IPS-20b (cell line): Measurements from ENCODE around the gene CLTB.
"Not testable (repeated sequence)": the region's sequence is repeated elsewhere in the genome, so short reads cannot be mapped to it uniquely, and the experiment has no call there.

Experiments used
- H3K27ac ChIP-seq: one replicate; pipeline ENCODE4 v1.5.1; 2013; ENCODE audit warnings: low read length
- H3K27me3 ChIP-seq: 2 replicates; pipeline ENCODE4 v1.6.1; 2013; ENCODE audit warnings: mild to moderate bottlenecking, low read length, inconsistent platforms; ENCODE audit not compliant: insufficient read depth
- H3K36me3 ChIP-seq: 2 replicates; pipeline ENCODE4 v1.6.1; 2013; ENCODE audit warnings: low read depth, mild to moderate bottlenecking, inconsistent platforms, low read length, moderate library complexity; ENCODE audit not compliant: insufficient read depth
- H3K4me1 ChIP-seq: 2 replicates; pipeline ENCODE4 v1.6.1; 2013; ENCODE audit warnings: mild to moderate bottlenecking, control low read depth, inconsistent platforms, low read length, moderate library complexity; ENCODE audit not compliant: insufficient read depth
- H3K4me3 ChIP-seq: 2 replicates; pipeline ENCODE4 v1.5.1; 2013; ENCODE audit warnings: mild to moderate bottlenecking, low read length, inconsistent platforms
- H3K9ac ChIP-seq: 2 replicates; pipeline ENCODE4 v1.6.1; 2013; ENCODE audit warnings: low read depth, mild to moderate bottlenecking, inconsistent platforms, low read length, moderate library complexity
- H3K9me3 ChIP-seq: 2 replicates; pipeline ENCODE4 v1.6.1; 2013; ENCODE audit warnings: mild to moderate bottlenecking, low read depth, low read length, inconsistent platforms; ENCODE audit not compliant: insufficient read depth

The CLTB gene

DNA sequence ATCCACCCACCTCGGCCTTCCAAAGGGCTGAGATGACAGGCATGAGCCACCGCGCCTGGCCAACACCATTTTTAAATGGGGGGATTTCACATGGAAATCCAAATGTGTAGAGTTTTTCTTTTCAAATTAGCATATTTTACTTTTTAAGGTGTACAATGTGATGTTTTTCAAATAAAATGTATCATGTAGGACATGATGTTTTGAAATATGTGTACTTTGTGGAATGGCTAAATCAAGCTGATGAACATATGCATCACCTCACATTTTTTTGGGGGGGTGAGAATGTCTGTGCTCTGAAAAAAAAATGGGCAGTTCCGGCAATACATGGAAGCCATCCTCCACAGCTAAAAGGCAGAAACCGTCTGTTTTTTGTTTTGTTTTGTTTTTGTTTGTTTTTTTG is 28.4 kb upstream of the CLTB start:
- H3K27ac ChIP-seq: no peak overlapping the region
- no peak overlapping the region for H3K4me3 ChIP-seq
- no peaks in the 10 kb centered on the region for H3K36me3 ChIP-seq
- no peaks in the 10 kb centered on the region for H3K9me3 ChIP-seq
- H3K4me1 ChIP-seq: peaks cover 7% of the 10 kb centered on the region
- no peak overlapping the region for H3K9ac ChIP-seq
- H3K27me3 ChIP-seq: no peaks in the 10 kb centered on the region

DNA sequence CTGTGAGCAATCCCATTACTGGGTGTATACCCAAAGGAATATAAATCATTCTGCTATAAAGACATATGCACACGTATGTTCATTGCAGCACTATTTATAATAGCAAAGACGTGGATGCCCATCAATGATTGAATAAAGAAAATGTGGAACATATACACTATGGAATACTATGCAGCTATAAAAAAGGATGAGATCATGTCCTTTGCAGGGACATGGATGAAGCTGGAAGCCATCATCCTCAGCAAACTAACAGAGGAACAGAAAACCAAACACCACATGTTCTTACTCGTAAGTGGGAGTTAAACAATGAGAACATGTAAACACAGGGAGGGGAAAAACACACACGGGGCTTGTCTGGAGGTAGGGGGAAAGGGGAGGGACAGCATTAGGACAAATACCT is 26.6 kb upstream of the CLTB start:
- H3K36me3 ChIP-seq, H3K9me3 ChIP-seq, H3K9ac ChIP-seq, H3K27ac ChIP-seq, H3K27me3 ChIP-seq, H3K4me1 ChIP-seq, H3K4me3 ChIP-seq: not testable (repeated sequence)

DNA sequence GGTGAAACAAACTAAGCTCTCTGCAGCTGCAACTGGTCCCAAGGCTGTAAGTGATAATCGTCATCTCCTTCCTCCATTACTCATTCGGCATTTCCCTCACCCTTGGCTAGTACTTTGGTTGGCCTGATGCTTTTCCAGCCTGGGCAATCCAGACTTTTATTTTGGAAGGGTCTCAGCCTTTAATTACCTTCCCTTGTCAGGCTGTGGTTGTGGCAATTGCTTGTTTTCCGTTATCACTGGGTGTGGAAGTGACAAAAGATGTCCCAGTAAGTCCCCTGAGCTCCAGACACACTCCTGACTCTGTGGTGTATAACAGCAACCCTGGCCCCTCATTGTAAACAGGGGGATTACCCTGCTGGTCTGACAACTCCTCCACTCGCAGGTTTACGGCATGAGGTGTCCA is 25.6 kb upstream of the CLTB start:
- Histone ChIP-seq H3K36me3 (no peaks in the 10 kb centered on the region), H3K27me3 (no peaks in the 10 kb centered on the region), H3K27ac (no peak overlapping the region), H3K4me1 (peaks cover 7% of the 10 kb centered on the region), H3K4me3 (peak overlapping the region; percentile 2; the same call in 1 of the 2 replicates), H3K9ac (peak overlapping the region; percentile 39; the same call in 1 of the 2 replicates), H3K9me3 (no peaks in the 10 kb centered on the region)

DNA sequence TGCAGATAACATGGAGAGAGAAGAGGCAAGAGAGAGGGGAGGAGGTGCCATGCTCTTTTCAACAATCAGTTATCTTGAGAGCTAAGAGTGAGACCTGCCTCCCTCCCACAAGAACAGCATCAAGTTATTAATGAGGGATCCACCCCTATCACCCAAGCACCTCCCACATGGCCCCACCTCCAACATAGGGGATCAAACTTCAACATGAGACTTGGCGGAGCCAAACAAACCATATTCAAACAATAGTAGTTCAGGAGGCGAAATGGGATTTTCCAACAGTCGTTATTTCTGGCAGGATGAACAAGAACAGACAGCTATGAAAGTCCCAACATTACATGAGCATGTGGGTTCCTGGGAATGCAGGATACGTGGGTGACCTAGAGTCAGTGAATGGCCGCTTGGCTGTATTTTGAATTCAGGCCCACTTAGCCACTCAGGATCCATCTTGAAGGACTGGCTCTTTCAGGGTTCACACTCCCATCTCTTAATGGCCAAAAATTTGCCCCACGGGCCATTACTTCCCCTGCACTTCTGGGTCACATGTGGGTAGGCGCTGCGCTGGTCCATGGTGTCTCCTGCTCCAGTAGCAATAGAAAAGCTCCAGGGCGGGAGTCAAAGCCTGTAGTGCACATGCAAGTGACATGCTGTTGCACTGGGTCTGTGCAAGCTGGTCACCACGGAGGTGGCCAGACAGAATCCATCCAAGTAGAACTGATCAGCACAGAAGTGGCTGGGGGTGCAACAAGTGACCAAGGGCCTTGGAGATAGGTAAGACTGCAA is 24.8 kb upstream of the CLTB start:
- H3K27me3 ChIP-seq: no peaks in the 10 kb centered on the region
- H3K4me3 ChIP-seq: no peak overlapping the region
- no peaks in the 10 kb centered on the region for H3K36me3 ChIP-seq
- H3K27ac ChIP-seq: no peak overlapping the region
- H3K9ac ChIP-seq: no peak overlapping the region
- H3K9me3 ChIP-seq: no peaks in the 10 kb centered on the region
- peaks cover 7% of the 10 kb centered on the region for H3K4me1 ChIP-seq

- Histone ChIP-seq H3K9ac (no peak overlapping the region), H3K4me3 (no peak overlapping the region), H3K27ac (no peak overlapping the region), H3K36me3 (no peaks in the 10 kb centered on the region), H3K9me3 (no peaks in the 10 kb centered on the region), H3K4me1 (peaks cover 7% of the 10 kb centered on the region), H3K27me3 (no peaks in the 10 kb centered on the region)
Observed at GRCh38 chr5:176438959-176439757, 22.8 kb upstream of the CLTB start.

GRCh38 chr5:176436656-176437055 is 20.3 kb upstream of the CLTB start:
- Histone ChIP-seq H3K9me3 (no peaks in the 10 kb centered on the region), H3K4me1 (0 out of 2 replicates have a peak, but pooled peaks cover 1% of the 10 kb centered on the region), H3K9ac (no peak overlapping the region), H3K36me3 (no peaks in the 10 kb centered on the region), H3K27me3 (no peaks in the 10 kb centered on the region), H3K4me3 (no peak overlapping the region), H3K27ac (no peak overlapping the region)

DNA sequence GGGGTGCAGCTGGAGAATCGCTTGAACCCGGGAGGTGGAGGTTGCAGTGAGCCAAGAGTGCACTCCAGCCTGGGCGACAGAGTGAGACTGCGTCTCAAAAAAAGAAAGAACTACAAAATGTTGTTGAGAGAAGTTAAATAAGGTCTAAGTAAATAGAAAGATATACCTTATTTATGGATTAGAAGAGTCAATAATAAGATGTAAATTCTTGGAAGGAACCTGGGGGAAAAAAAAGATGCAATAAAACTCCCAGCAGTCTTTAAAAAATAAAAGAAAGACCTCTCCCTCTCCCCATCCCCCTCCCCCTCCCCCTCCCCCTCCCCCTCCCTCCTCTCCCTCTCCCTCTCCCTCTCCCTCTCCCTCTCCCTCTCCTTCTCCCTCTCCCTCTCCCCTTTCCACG is 16.4 kb upstream of the CLTB start:
- no peak overlapping the region for H3K27ac ChIP-seq
- H3K4me3 ChIP-seq: no peak overlapping the region
- no peaks in the 10 kb centered on the region for H3K9me3 ChIP-seq
- no peaks in the 10 kb centered on the region for H3K27me3 ChIP-seq
- H3K4me1 ChIP-seq: no peaks in the 10 kb centered on the region
- H3K9ac ChIP-seq: no peak overlapping the region
- H3K36me3 ChIP-seq: no peaks in the 10 kb centered on the region

DNA sequence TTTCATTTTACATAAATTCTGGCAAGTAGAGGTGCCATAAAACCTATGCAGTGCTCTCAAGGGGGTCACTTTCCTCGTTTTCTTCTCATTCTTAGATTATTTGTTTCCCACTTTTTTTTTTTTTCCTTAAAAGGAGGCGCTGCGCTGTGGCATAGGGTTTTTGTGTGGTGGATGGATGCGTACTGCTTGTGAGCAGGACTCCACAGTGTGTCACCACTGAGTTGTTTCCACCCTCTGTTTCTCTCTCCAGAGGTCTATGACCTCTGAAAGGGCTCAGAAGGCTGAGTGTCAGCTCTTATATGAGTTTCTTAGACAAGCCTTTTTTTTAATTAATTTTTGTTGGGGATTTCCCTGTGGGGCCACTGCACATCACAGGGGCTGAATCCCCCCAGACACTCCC is 13.6 kb upstream of the CLTB start:
- Histone ChIP-seq H3K9me3 (peaks cover 6% of the 10 kb centered on the region; the same call in 1 of the 2 replicates), H3K27me3 (no peaks in the 10 kb centered on the region), H3K9ac (no peak overlapping the region), H3K27ac (no peak overlapping the region), H3K36me3 (no peaks in the 10 kb centered on the region), H3K4me1 (no peaks in the 10 kb centered on the region), H3K4me3 (no peak overlapping the region)

DNA sequence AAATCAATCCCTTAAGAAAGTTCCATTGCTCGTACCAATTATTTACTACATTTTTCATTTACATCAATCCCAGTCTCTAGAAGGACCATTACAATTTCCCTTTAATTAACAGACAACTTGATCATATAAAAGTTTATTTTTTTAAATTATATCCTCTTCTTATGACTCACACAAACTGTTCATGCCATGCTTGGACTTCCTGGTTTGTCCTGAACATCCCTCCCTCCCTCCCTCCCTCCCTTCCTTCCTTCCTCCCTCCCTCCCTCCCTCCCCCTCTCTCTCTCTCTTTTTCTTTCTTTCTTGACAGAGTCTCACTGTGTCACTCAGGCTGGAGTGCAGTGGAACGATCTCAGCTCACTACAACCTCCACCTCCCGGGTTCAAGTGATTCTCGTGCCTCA is 11.6 kb upstream of the CLTB start:
- no peak overlapping the region for H3K27ac ChIP-seq
- no peaks in the 10 kb centered on the region for H3K27me3 ChIP-seq
- H3K9me3 ChIP-seq: peaks cover 6% of the 10 kb centered on the region; the same call in 1 of the 2 replicates
- H3K36me3 ChIP-seq: no peaks in the 10 kb centered on the region
- H3K4me3 ChIP-seq: no peak overlapping the region
- H3K4me1 ChIP-seq: no peaks in the 10 kb centered on the region
- H3K9ac ChIP-seq: no peak overlapping the region

- Histone ChIP-seq H3K4me1 (no peaks in the 10 kb centered on the region), H3K36me3 (no peaks in the 10 kb centered on the region), H3K27me3 (no peaks in the 10 kb centered on the region), H3K9me3 (peaks cover 13% of the 10 kb centered on the region; the same call in 1 of the 2 replicates), H3K4me3 (no peak overlapping the region), H3K27ac (no peak overlapping the region), H3K9ac (no peak overlapping the region)
Observed at GRCh38 chr5:176426876-176427275, 10.5 kb upstream of the CLTB start.

DNA sequence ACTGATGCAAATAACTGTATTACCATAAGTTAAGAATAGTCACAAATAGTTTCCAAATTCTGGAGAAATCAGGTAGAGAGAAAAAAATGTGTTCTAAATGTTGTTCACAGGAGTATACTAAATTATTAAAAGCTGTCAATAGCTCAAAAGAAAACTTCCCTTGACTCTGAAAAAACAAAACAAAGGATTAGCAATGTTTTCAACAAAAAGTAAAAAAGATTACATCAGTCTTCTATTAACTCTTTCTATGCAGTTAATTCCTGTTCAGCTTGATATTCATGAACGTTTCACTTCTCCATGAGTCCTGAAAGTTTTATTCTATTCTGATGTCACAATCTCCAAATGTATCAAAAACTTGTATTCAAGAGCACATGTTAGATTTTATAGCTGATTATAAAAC is 9.5 kb upstream of the CLTB start:
- Histone ChIP-seq H3K27me3 (no peaks in the 10 kb centered on the region), H3K4me3 (no peak overlapping the region), H3K9ac (no peak overlapping the region), H3K4me1 (no peaks in the 10 kb centered on the region), H3K27ac (no peak overlapping the region), H3K9me3 (peaks cover 22% of the 10 kb centered on the region), H3K36me3 (no peaks in the 10 kb centered on the region)

DNA sequence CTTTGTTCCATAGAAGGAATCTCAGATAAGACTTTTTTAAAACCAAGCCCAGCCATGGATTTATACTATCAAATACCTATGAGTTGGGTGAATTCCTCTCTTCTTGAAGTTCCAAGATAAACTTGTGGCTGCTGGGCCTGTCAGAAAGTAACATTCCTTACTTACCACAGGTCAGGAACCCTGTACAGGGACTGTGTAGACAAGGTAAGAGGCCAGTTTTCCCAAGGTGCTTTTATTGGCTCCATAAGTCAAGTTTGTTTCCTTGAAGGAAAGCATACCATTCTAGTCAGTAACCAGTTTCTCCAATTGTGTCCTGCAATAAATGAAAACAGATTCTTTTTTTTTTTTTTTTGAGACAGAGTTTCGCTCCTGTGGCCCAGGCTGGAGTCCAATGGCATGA is 8.8 kb upstream of the CLTB start:
- no peaks in the 10 kb centered on the region for H3K27me3 ChIP-seq
- H3K36me3 ChIP-seq: no peaks in the 10 kb centered on the region
- H3K27ac ChIP-seq: no peak overlapping the region
- H3K9me3 ChIP-seq: peaks cover 29% of the 10 kb centered on the region
- no peak overlapping the region for H3K9ac ChIP-seq
- H3K4me3 ChIP-seq: no peak overlapping the region
- no peaks in the 10 kb centered on the region for H3K4me1 ChIP-seq
